Measurements from ENCODE around the gene MYCN.

Gene MYCN

DNA sequence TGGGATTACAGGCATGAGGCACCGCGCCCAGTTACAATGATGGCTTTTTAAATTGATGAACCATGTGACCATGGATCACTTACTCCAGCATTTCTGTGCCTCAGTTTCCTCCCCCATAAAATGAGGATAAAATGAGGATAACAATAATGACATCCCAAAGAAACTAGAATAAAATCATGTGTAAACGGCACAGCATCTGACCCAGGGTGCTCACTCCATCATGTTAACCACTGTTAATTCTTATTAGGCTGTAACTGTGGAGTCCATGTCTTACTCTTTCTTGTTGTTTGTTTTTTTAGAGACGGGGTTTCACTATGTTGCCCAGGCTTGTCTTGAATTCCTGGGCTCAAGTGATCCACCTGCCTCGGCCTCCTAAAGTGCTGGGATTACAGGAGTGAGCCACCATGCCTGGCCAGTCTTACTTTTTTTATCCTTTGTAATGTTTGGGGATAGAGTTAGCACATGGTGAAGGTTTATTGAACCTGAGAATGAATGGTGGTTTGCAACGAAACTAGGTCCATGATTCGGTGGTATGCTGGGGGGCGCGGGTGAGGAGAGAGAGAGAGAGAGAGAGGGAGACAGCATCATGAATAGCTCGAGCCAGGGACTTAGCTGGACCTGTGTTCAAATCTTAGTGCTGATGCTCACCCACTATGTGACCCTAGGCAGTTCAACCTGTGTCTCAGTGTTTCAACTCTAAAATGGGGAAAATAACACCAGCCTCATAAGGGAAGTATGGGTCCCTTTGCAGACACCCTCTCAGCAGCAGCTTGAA, 52.3 kb downstream of the MYCN start:
- H3K9me3 ChIP-seq: no peaks in the 10 kb centered on the region
- no peak overlapping the region for H3K27ac ChIP-seq
- H3K36me3 ChIP-seq: no peaks in the 10 kb centered on the region
- H3K4me2 ChIP-seq: no peak overlapping the region
- H3K9ac ChIP-seq: no peak overlapping the region
- H3K4me3 ChIP-seq: no peak overlapping the region
- no peaks in the 10 kb centered on the region for H3K27me3 ChIP-seq
- TF ChIP-seq Cebpa-rat (IDR thresholded peaks at IDR 0.05): no peak
- H3K4me1 ChIP-seq: peaks cover 14% of the 10 kb centered on the region
- no peaks in the 10 kb centered on the region for H4K20me1 ChIP-seq

DNA sequence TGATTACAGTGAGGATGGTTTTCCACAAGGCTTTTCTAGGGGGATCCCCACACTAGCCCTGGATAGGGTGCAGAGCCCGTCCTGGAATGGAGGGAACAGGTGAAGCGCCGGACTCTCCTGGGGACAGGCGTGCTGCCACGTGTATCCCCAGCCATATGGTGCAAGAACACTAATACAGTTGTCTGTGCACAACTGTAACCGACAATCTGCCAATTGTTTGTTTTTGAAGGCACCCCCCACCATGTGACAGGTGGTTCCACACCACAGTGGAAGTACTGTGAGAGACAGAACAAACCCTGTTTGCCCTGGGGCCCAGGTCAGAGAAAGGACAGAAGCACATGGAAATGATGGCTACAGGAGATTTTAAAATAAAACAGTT, 52.9 kb downstream of the MYCN start:
- no peaks in the 10 kb centered on the region for H3K36me3 ChIP-seq
- H3K4me1 ChIP-seq: peaks cover 8% of the 10 kb centered on the region
- H3K9ac ChIP-seq: no peak overlapping the region
- no peak overlapping the region for H3K4me2 ChIP-seq
- H3K27ac ChIP-seq: no peak overlapping the region
- no peak for TF ChIP-seq Cebpa-rat (IDR thresholded peaks at IDR 0.05)
- H4K20me1 ChIP-seq: no peaks in the 10 kb centered on the region
- H3K4me3 ChIP-seq: no peak overlapping the region
- H3K9me3 ChIP-seq: no peaks in the 10 kb centered on the region
- H3K27me3 ChIP-seq: no peaks in the 10 kb centered on the region

DNA sequence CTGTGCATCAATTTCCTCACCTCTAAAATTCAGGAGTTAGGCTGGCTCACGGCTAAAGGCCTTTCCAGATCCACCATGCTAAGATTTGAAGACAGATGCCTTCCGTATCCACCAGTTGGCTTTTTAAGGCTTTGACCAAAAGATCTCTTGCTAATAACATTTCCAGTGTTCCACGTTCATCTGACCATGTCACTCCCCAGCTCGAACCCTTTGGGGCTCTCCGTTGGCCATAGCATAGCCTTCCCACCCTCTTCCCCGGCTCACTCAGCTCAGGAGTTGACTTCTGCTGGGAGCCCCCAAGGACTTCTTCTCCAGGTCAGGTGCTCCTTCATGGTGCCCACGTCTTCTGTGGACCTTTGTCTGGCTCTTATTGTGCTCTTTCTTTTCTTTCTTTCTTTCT, 53.3 kb downstream of the MYCN start:
- Histone ChIP-seq H3K36me3 (no peaks in the 10 kb centered on the region), H4K20me1 (no peaks in the 10 kb centered on the region), H3K4me3 (no peak overlapping the region), H3K4me1 (peaks cover 3% of the 10 kb centered on the region), H3K9ac (no peak overlapping the region), H3K9me3 (no peaks in the 10 kb centered on the region), H3K4me2 (no peak overlapping the region), H3K27me3 (no peaks in the 10 kb centered on the region), H3K27ac (no peak overlapping the region)
- TF ChIP-seq Cebpa-rat (IDR thresholded peaks at IDR 0.05): no peak

DNA sequence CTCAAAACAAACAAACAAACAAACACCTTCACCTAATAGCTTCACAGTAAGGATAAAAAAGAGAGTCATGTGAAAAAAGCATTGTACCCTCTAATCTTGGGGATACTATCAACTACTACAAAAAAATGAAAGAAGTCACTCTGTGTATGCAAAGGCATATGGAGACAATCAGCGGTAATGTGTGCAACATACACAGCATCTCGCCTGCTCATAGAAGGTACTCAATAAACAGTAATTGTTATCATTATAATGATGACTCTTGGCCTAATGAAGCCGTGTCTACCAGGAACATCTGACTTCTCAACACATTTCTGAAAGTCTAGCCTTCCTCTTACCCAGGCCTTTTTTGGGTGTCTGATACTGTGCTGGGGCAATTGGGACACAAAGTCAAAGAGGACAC, 55.3 kb downstream of the MYCN start:
- H4K20me1 ChIP-seq: no peaks in the 10 kb centered on the region
- H3K4me1 ChIP-seq: peaks cover 8% of the 10 kb centered on the region
- no peak overlapping the region for H3K4me2 ChIP-seq
- no peaks in the 10 kb centered on the region for H3K27me3 ChIP-seq
- no peak for TF ChIP-seq Cebpa-rat (IDR thresholded peaks at IDR 0.05)
- no peak overlapping the region for H3K9ac ChIP-seq
- H3K27ac ChIP-seq: no peak overlapping the region
- H3K36me3 ChIP-seq: no peaks in the 10 kb centered on the region
- H3K4me3 ChIP-seq: no peak overlapping the region
- H3K9me3 ChIP-seq: no peaks in the 10 kb centered on the region
